GM19468 (cell line): ENCODE measurements around the gene CLDN17.

Source experiments
- ATAC-seq: cut with Tn5 transposase; IDR thresholded peaks from one replicate; pipeline ENCODE4 v1.9.1; 2021; ENCODE audit warnings: mild to moderate bottlenecking, moderate library complexity, moderate number of reproducible peaks; ENCODE audit not compliant: unreplicated experiment; ENCODE audit errors: extremely low read depth

The CLDN17 gene

GRCh38 chr21:30129246-30129645, 37.4 kb downstream of the CLDN17 start:
- no peak for ATAC-seq

GRCh38 chr21:30126576-30126975, 40.0 kb downstream of the CLDN17 start:
- ATAC-seq: no peak

GRCh38 chr21:30117631-30118030, 49.0 kb downstream of the CLDN17 start:
- ATAC-seq: no peak

GRCh38 chr21:30116479-30116878, 50.1 kb downstream of the CLDN17 start:
- no peak for ATAC-seq
